HG03565 (cell line): ENCODE results near the gene PHF21B.

Source experiments
- ATAC-seq: cut with Tn5 transposase; IDR thresholded peaks from one replicate; pipeline ENCODE4 v1.9.1; 2021; ENCODE audit warnings: mild to moderate bottlenecking, moderate library complexity; ENCODE audit not compliant: unreplicated experiment

The PHF21B gene

GRCh38 chr22:44847892-44848291, 161.9 kb downstream of the PHF21B start:
- no peak for ATAC-seq

- no peak for ATAC-seq
These were observed 162.4 kb downstream of the PHF21B start for GRCh38 chr22:44847380-44847779.

GRCh38 chr22:44846726-44847275, 163.0 kb downstream of the PHF21B start:
- no peak for ATAC-seq

- ATAC-seq = no peak
These were observed 163.7 kb downstream of the PHF21B start for GRCh38 chr22:44845796-44846720.

- ATAC-seq = no peak
These were observed 164.6 kb downstream of the PHF21B start for GRCh38 chr22:44845191-44845590.

GRCh38 chr22:44842417-44842816, 167.4 kb downstream of the PHF21B start:
- no peak for ATAC-seq

GRCh38 chr22:44840611-44841322, 169.0 kb downstream of the PHF21B start:
- ATAC-seq = no peak

GRCh38 chr22:44839721-44840120, 170.1 kb downstream of the PHF21B start:
- ATAC-seq = no peak

GRCh38 chr22:44839061-44839460, 170.7 kb downstream of the PHF21B start:
- ATAC-seq = no peak

GRCh38 chr22:44838316-44839016, 171.3 kb downstream of the PHF21B start:
- ATAC-seq = no peak

- no peak for ATAC-seq
These were observed 172.3 kb downstream of the PHF21B start for GRCh38 chr22:44837481-44837880.

- no peak for ATAC-seq
These were observed 175.7 kb downstream of the PHF21B start for GRCh38 chr22:44834065-44834464.

GRCh38 chr22:44831885-44832284, 177.9 kb downstream of the PHF21B start:
- ATAC-seq = no peak
